Calu3 (cell line): ENCODE data around the gene FRMD1. TPM values are rescaled to one million over a fixed set of nuclear protein-coding genes. Genes with fewer than 3 reads are reported as not detected.

Experiments used
- BruUV-seq: library from RNA; stranded (reverse); fragments of 400-500 nt; replicated peaks from 2 replicates; lab custom pipeline; 2021; lab: Mats Ljungman, UMichigan
- CTCF ChIA-PET: fragments of 300-600 bp; sonication (Branson Sonifier 250); formaldehyde crosslinking; loops from one replicate; lab custom pipeline; 2022; ENCODE audit warnings: antibody characterized with exemption; lab: Charles Lee
- DNase-seq: peaks from one replicate; pipeline ENCODE4 v3.0.0; 2022
- H3K27ac Mint-ChIP-seq: one replicate; pipeline ENCODE4 v1.8.0; 2022; ENCODE audit warnings: mixed read lengths; ENCODE audit not compliant: unreplicated experiment
- H3K27me3 Mint-ChIP-seq: one replicate; pipeline ENCODE4 v1.8.0; 2022; ENCODE audit warnings: mixed read lengths; ENCODE audit not compliant: unreplicated experiment
- H3K36me3 Mint-ChIP-seq: one replicate; pipeline ENCODE4 v1.8.0; 2022; ENCODE audit warnings: mild to moderate bottlenecking, moderate library complexity, mixed read lengths; ENCODE audit not compliant: insufficient read depth, unreplicated experiment
- H3K4me1 Mint-ChIP-seq: one replicate; pipeline ENCODE4 v1.8.0; 2022; ENCODE audit warnings: mild to moderate bottlenecking, low read depth, mixed read lengths; ENCODE audit not compliant: unreplicated experiment
- H3K4me3 Mint-ChIP-seq: one replicate; pipeline ENCODE4 v1.8.0; 2022; ENCODE audit warnings: mild to moderate bottlenecking, low read depth, moderate library complexity, mixed read lengths; ENCODE audit not compliant: unreplicated experiment
- H3K9me3 Mint-ChIP-seq: one replicate; pipeline ENCODE4 v1.8.0; 2022; ENCODE audit warnings: low read depth, mixed read lengths; ENCODE audit not compliant: unreplicated experiment
- CTCF ChIP-seq: fragments of 200-600 bp; IDR thresholded peaks from one replicate; pipeline ENCODE4 v1.8.0; 2022; ENCODE audit warnings: antibody characterized with exemption; ENCODE audit not compliant: unreplicated experiment
- intact Hi-C: fragments of 100-400 bp; cut with micrococcal nuclease; formaldehyde crosslinking; loops from one replicate; pipeline ENCODE4 v1.10.0; 2022; ENCODE audit not compliant: unreplicated experiment
- total RNA-seq: library from RNA; stranded (reverse); gene quantifications from 2 replicates; pipeline ENCODE4 v1.2.3, GENCODE V29; 2022

Gene FRMD1
- total RNA-seq, 1 experiment from 2014 or later = not detected

GRCh38 chr6:168102315-168102985, 23.4 kb upstream of the FRMD1 start:
- BruUV-seq = no TSS peak
- Mint-ChIP-seq H3K4me1 (no peaks in the 10 kb centered on the region), H3K27me3 (peaks cover 63% of the 10 kb centered on the region), H3K27ac (no peak overlapping the region), H3K36me3 (peaks cover 4% of the 10 kb centered on the region), H3K4me3 (no peak overlapping the region), H3K9me3 (no peaks in the 10 kb centered on the region)
- TF ChIP-seq CTCF = no peak
- intact Hi-C loops = no loop called here
- CTCF ChIA-PET = no interaction called here
- DNase-seq = no peak

GRCh38 chr6:168101590-168102314, 22.7 kb upstream of the FRMD1 start:
- Mint-ChIP-seq H3K27me3 (peaks cover 67% of the 10 kb centered on the region), H3K9me3 (no peaks in the 10 kb centered on the region), H3K36me3 (peaks cover 4% of the 10 kb centered on the region), H3K27ac (no peak overlapping the region), H3K4me3 (no peak overlapping the region), H3K4me1 (no peaks in the 10 kb centered on the region)
- no peak for DNase-seq
- intact Hi-C loops = no loop called here
- CTCF ChIA-PET = no interaction called here
- TF ChIP-seq CTCF = no peak
- no TSS peak for BruUV-seq

- peaks cover 4% of the 10 kb centered on the region for H3K36me3 Mint-ChIP-seq
- H3K9me3 Mint-ChIP-seq = no peaks in the 10 kb centered on the region
- no peak overlapping the region for H3K4me3 Mint-ChIP-seq
- intact Hi-C loops = no loop called here
- H3K27me3 Mint-ChIP-seq = peaks cover 59% of the 10 kb centered on the region
- H3K4me1 Mint-ChIP-seq = no peaks in the 10 kb centered on the region
- CTCF ChIA-PET = no interaction called here
- no TSS peak for BruUV-seq
- no peak for DNase-seq
- TF ChIP-seq CTCF = no peak
- H3K27ac Mint-ChIP-seq = no peak overlapping the region
These were observed 22.0 kb upstream of the FRMD1 start for GRCh38 chr6:168100803-168101589.

- CTCF ChIA-PET = no interaction called here
- intact Hi-C loops = no loop called here
- no peak for DNase-seq
- H3K36me3 Mint-ChIP-seq = peaks cover 4% of the 10 kb centered on the region
- H3K4me3 Mint-ChIP-seq = no peak overlapping the region
- H3K9me3 Mint-ChIP-seq = no peaks in the 10 kb centered on the region
- no peak for TF ChIP-seq CTCF
- peaks cover 51% of the 10 kb centered on the region for H3K27me3 Mint-ChIP-seq
- H3K27ac Mint-ChIP-seq = no peak overlapping the region
- BruUV-seq = no TSS peak
- no peaks in the 10 kb centered on the region for H3K4me1 Mint-ChIP-seq
These were observed 21.2 kb upstream of the FRMD1 start for GRCh38 chr6:168100011-168100802.
